ENCODE data around the gene WNT1.

Gene WNT1

GRCh38 chr12:49008943-49009342 is 30.8 kb downstream of the WNT1 start:
- peaks cover 32% of the 10 kb centered on the region for H3K36me3 ChIP-seq (ENCODE audit: control insufficient read depth, low read length)
- no peaks in the 10 kb centered on the region for H3K9me2 ChIP-seq (replicated peaks; ENCODE audit: control insufficient read depth, low read length)
- no peaks in the 10 kb centered on the region for H3K4me1 ChIP-seq (ENCODE audit: control insufficient read depth, low read length)
- no peak overlapping the region for H3K4me2 ChIP-seq (ENCODE audit: low read length)
- H3F3A ChIP-seq (ENCODE audit: control insufficient read depth, insufficient read depth) = peaks cover 8% of the 10 kb centered on the region; the same call in 1 of the 2 replicates
- H3K27me3 ChIP-seq (ENCODE audit: control insufficient read depth, low read length) = no peaks in the 10 kb centered on the region
- H3K79me2 ChIP-seq (ENCODE audit: control insufficient read depth, low read length) = no peaks in the 10 kb centered on the region
- H3K4me3 ChIP-seq (ENCODE audit: low read length) = no peak overlapping the region
- no peaks in the 10 kb centered on the region for H3K9me3 ChIP-seq (ENCODE audit: control insufficient read depth, insufficient read depth, low read length)
- no peaks in the 10 kb centered on the region for H4K20me1 ChIP-seq (ENCODE audit: control insufficient read depth, insufficient read depth, low read depth, low read length)
- no peak for TF ChIP-seq EZH2phosphoT487 (IDR thresholded peaks at IDR 0.05; ENCODE audit: borderline replicate concordance, low read length)
- TF ChIP-seq, protein P1, sequence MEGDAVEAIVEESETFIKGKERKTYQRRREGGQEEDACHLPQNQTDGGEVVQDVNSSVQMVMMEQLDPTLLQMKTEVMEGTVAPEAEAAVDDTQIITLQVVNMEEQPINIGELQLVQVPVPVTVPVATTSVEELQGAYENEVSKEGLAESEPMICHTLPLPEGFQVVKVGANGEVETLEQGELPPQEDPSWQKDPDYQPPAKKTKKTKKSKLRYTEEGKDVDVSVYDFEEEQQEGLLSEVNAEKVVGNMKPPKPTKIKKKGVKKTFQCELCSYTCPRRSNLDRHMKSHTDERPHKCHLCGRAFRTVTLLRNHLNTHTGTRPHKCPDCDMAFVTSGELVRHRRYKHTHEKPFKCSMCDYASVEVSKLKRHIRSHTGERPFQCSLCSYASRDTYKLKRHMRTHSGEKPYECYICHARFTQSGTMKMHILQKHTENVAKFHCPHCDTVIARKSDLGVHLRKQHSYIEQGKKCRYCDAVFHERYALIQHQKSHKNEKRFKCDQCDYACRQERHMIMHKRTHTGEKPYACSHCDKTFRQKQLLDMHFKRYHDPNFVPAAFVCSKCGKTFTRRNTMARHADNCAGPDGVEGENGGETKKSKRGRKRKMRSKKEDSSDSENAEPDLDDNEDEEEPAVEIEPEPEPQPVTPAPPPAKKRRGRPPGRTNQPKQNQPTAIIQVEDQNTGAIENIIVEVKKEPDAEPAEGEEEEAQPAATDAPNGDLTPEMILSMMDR (IDR thresholded peaks at IDR 0.05; ENCODE audit: low read depth, low read length, poor library complexity, severe bottlenecking) = no peak
- H3K27ac ChIP-seq (ENCODE audit: low read depth, low read length) = no peak overlapping the region

DNA sequence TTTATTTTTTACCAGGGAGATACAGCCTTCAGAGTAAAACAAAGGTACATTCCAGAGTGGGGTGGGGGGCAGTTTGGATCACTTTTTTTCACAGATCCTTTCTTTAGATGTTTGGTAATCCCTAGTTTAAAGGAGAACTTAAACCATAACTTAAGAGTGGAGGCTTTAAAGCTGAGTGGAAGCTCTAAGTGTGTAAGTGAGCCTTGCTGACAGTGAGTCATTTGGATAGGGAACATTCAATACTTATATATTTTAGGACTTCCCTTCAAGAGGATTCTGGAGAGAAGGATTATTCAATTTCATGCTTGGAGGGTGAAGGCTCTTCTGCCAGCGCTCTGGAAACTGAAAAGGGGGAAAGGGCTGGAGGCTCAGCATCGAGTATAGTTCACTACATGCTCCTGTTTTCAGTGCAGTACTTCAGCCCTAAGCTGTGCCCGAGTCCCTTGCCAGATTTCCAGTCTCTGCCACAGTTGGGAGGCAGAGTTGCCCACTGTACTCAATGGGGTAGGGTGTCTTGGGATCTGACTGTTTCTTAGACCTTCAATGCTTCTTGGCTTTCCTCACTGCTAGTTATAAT is 32.1 kb downstream of the WNT1 start:
- Histone ChIP-seq H3K9me2 (replicated peaks; ENCODE audit: control insufficient read depth, low read length) (no peaks in the 10 kb centered on the region), H3K4me2 (ENCODE audit: low read length) (no peak overlapping the region), H3K27ac (ENCODE audit: low read depth, low read length) (no peak overlapping the region), H3F3A (ENCODE audit: control insufficient read depth, insufficient read depth) (peaks cover 8% of the 10 kb centered on the region; the same call in 1 of the 2 replicates), H3K4me3 (ENCODE audit: low read length) (no peak overlapping the region), H3K4me1 (ENCODE audit: control insufficient read depth, low read length) (no peaks in the 10 kb centered on the region), H3K9me3 (ENCODE audit: control insufficient read depth, insufficient read depth, low read length) (no peaks in the 10 kb centered on the region), H4K20me1 (ENCODE audit: control insufficient read depth, insufficient read depth, low read depth, low read length) (no peaks in the 10 kb centered on the region), H3K36me3 (ENCODE audit: control insufficient read depth, low read length) (peaks cover 29% of the 10 kb centered on the region), H3K79me2 (ENCODE audit: control insufficient read depth, low read length) (peaks cover 8% of the 10 kb centered on the region; the same call in 1 of the 2 replicates), H3K27me3 (ENCODE audit: control insufficient read depth, low read length) (no peaks in the 10 kb centered on the region)
- TF ChIP-seq EZH2phosphoT487 (IDR thresholded peaks at IDR 0.05; ENCODE audit: borderline replicate concordance, low read length) = no peak
- TF ChIP-seq, protein P1 (IDR thresholded peaks at IDR 0.05; ENCODE audit: low read depth, low read length, poor library complexity, severe bottlenecking) = no peak

DNA sequence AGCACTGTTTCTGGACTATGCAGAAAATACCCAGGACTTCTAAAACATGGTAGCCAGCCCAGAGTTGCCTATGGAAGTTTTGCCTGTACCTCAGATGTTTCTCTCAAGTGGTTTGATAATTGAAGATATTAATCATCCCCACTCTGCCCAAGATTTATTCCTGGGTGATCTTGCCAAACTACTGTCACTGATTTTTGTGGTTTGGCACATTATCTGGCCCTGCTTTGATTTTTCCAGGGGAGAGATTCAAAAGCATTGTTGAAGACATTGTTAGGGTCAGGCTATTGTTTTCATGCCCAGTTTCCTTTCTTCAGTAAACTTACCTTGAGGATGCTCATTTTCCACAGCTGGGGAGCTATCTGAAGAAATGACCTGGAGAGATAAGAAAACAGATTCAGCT is 34.6 kb downstream of the WNT1 start:
- H3K27ac ChIP-seq (ENCODE audit: low read depth, low read length) = no peak overlapping the region
- H3K4me1 ChIP-seq (ENCODE audit: control insufficient read depth, low read length) = peaks cover 9% of the 10 kb centered on the region
- H3K9me3 ChIP-seq (ENCODE audit: control insufficient read depth, insufficient read depth, low read length) = no peaks in the 10 kb centered on the region
- H3K36me3 ChIP-seq (ENCODE audit: control insufficient read depth, low read length) = peaks cover 41% of the 10 kb centered on the region
- H3K27me3 ChIP-seq (ENCODE audit: control insufficient read depth, low read length) = no peaks in the 10 kb centered on the region
- no peaks in the 10 kb centered on the region for H4K20me1 ChIP-seq (ENCODE audit: control insufficient read depth, insufficient read depth, low read depth, low read length)
- H3F3A ChIP-seq (ENCODE audit: control insufficient read depth, insufficient read depth) = peaks cover 10% of the 10 kb centered on the region; the same call in 1 of the 2 replicates
- H3K4me2 ChIP-seq (ENCODE audit: low read length) = no peak overlapping the region
- H3K79me2 ChIP-seq (ENCODE audit: control insufficient read depth, low read length) = peaks cover 26% of the 10 kb centered on the region
- H3K4me3 ChIP-seq (ENCODE audit: low read length) = no peak overlapping the region
- TF ChIP-seq, protein P1 (IDR thresholded peaks at IDR 0.05; ENCODE audit: low read depth, low read length, poor library complexity, severe bottlenecking) = no peak
- no peak for TF ChIP-seq EZH2phosphoT487 (IDR thresholded peaks at IDR 0.05; ENCODE audit: borderline replicate concordance, low read length)
- no peaks in the 10 kb centered on the region for H3K9me2 ChIP-seq (replicated peaks; ENCODE audit: control insufficient read depth, low read length)

Measured in DOHH2 (cell line).